HepG2 (cell line): ENCODE data around the gene MAPK6. TPM values are rescaled to one million over a fixed set of nuclear protein-coding genes. Genes with fewer than 3 reads are reported as not detected.

Experiments
- BCL6 ChIP-seq: IDR thresholded peaks from 2 replicates; pipeline ENCODE4 v1.6.1; 2016; ENCODE audit warnings: missing genetic modification reagents, missing compliant biosample characterization
- BHLHE40 ChIP-seq: IDR thresholded peaks from 2 replicates; pipeline ENCODE4 v1.6.1; 2011; ENCODE audit warnings: low read length, improper control_type of control experiment
- CEBPB ChIP-seq: IDR thresholded peaks from 2 replicates; pipeline ENCODE4 v1.6.1; 2011; ENCODE audit warnings: low read depth, low read length, improper control_type of control experiment, borderline replicate concordance
- FOXP1 ChIP-seq, 2 experiments: fragments of 450-650 bp in 1 of 2; IDR thresholded peaks; 2 replicates each; pipeline ENCODE4 v1.6.1; 2017 to 2018; ENCODE audit warnings: antibody characterized with exemption in 1 of 2
- IRF2 ChIP-seq: IDR thresholded peaks from 2 replicates; pipeline ENCODE4 v1.6.1; 2018; ENCODE audit warnings: missing genetic modification reagents, missing compliant biosample characterization
- MED1 ChIP-seq: sonication (generic); formaldehyde crosslinking; IDR thresholded peaks from 2 replicates; pipeline ENCODE4 v1.4.0; 2020; ENCODE audit warnings: missing genetic modification reagents
- SNAI1 ChIP-seq: sonication (generic); formaldehyde crosslinking; IDR thresholded peaks from 2 replicates; pipeline ENCODE4 v1.5.0; 2020; ENCODE audit warnings: mild to moderate bottlenecking, missing genetic modification reagents, borderline replicate concordance
- ZFP36 ChIP-seq: fragments of 150-350 bp; IDR thresholded peaks from 2 replicates; pipeline ENCODE4 v1.6.1; 2018; ENCODE audit warnings: borderline replicate concordance, low read length, low read depth; ENCODE audit not compliant: partially characterized antibody
- ZMYM3 ChIP-seq: sonication (generic); formaldehyde crosslinking; IDR thresholded peaks from 2 replicates; pipeline ENCODE4 v1.5.1; 2020; ENCODE audit warnings: mild to moderate bottlenecking, missing genetic modification reagents
- polyA plus RNA-seq, 8 experiments: library from polyadenylated mRNA; depleted of rRNA in 3 of 8; stranded (reverse) in 7 of 8; unstranded in 1 of 8; fragments of >200 nt; fragmentation: Illumina TruSeq in 4 of 8; extraction: Trizol in 4 of 8; gene quantifications; 2 replicates each; pipeline versions ENCODE4 v1.2.1 to v1.2.3, GENCODE V29; 2011 to 2016; ENCODE audit warnings: low read depth in 4 of 8, missing spikeins in 1 of 8, mixed read lengths in 1 of 8; ENCODE audit not compliant: insufficient read depth in 1 of 8
- total RNA-seq, 5 experiments: library from RNA; depleted of rRNA; stranded (reverse); fragments of >200 nt; fragmentation: Illumina TruSeq; extraction: Trizol; gene quantifications; 2 replicates each; pipeline ENCODE4 v1.2.3, GENCODE V29; 2016; ENCODE audit warnings: low read depth in 1 of 5
- TF ChIP-seq, protein P1 (sequence below): sonication (generic); formaldehyde crosslinking; IDR thresholded peaks from 2 replicates; pipeline ENCODE4 v1.4.0; 2020; ENCODE audit warnings: missing genetic modification reagents, borderline replicate concordance
- TF ChIP-seq, protein P2 (sequence below): sonication (generic); formaldehyde crosslinking; IDR thresholded peaks from 2 replicates; pipeline ENCODE4 v1.4.0; 2020; ENCODE audit warnings: missing genetic modification reagents
- TF ChIP-seq, protein P3 (sequence below): sonication (generic); formaldehyde crosslinking; IDR thresholded peaks from 2 replicates; pipeline ENCODE4 v1.4.0; 2020; ENCODE audit warnings: missing genetic modification reagents, mild to moderate bottlenecking, borderline replicate concordance
- TF ChIP-seq, protein P4 (sequence below): sonication (generic); formaldehyde crosslinking; IDR thresholded peaks from 2 replicates; pipeline ENCODE4 v1.4.0; 2020; ENCODE audit warnings: missing genetic modification reagents

The MAPK6 gene
- total and polyA plus RNA-seq, 2 of the 13 experiments (the other 11 are each of a cell fraction or from before 2014, with no cell fraction given): 89.5 to 99.7 TPM

DNA sequence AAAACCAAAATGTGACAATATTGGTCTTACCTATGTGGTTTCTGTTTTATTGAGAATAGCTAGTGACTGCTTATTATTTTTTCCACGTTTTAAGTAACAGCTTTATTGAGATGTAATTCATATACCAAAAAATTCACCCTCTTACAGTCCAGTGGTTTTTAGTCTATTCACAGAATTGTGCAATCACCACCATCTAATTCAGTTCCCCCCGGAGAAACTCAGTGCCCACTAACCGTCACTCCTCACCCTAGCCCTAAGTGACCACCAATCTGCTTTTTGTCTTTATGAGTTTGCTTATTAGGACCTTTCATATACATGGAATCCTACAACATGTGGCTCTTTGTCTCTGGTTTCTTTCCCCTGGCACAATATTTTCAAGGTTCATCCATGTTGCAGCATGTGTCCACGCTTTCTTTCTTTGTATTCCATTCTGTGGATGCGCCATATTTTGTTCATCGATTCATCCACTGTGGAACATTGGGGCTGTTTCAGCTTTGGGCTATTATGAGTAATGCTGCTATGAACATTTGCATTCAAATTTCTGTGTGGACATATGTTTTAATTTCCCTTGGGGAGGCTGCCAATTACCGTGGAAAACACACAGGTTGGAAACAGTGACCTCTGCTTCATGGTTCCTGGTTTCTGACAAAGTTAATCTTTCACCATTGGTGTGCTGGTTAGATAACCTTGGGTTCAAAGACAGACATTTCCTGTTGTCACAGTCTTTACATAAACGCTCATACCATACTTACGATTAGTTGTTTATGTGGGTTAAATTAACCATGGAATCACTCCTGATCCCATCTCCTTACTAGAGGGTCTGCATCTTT, 96.8 kb downstream of the MAPK6 start (continued):
- TF ChIP-seq IRF2 (CRISPR knock-in tag) (peak; percentile 54; the same call in 1 of the 2 replicates), FOXP1 (IDR thresholded peaks at IDR 0.05) (no peak), FOXP1 (CRISPR knock-in tag; IDR thresholded peaks at IDR 0.05) (peak; percentile 87), SNAI1 (CRISPR knock-in tag) (no peak), ZFP36 (no peak), ZMYM3 (CRISPR knock-in tag) (peak; percentile 34; the same call in 1 of the 2 replicates), BCL6 (CRISPR knock-in tag) (peak; percentile 83), CEBPB (peak; percentile 66), BHLHE40 (no peak), MED1 (peak; percentile 94)
- TF ChIP-seq, protein P1, sequence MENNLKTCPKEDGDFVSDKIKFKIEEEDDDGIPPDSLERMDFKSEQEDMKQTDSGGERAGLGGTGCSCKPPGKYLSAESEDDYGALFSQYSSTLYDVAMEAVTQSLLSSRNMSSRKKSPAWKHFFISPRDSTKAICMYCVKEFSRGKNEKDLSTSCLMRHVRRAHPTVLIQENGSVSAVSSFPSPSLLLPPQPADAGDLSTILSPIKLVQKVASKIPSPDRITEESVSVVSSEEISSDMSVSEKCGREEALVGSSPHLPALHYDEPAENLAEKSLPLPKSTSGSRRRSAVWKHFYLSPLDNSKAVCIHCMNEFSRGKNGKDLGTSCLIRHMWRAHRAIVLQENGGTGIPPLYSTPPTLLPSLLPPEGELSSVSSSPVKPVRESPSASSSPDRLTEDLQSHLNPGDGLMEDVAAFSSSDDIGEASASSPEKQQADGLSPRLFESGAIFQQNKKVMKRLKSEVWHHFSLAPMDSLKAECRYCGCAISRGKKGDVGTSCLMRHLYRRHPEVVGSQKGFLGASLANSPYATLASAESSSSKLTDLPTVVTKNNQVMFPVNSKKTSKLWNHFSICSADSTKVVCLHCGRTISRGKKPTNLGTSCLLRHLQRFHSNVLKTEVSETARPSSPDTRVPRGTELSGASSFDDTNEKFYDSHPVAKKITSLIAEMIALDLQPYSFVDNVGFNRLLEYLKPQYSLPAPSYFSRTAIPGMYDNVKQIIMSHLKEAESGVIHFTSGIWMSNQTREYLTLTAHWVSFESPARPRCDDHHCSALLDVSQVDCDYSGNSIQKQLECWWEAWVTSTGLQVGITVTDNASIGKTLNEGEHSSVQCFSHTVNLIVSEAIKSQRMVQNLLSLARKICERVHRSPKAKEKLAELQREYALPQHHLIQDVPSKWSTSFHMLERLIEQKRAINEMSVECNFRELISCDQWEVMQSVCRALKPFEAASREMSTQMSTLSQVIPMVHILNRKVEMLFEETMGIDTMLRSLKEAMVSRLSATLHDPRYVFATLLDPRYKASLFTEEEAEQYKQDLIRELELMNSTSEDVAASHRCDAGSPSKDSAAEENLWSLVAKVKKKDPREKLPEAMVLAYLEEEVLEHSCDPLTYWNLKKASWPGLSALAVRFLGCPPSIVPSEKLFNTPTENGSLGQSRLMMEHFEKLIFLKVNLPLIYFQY (CRISPR knock-in tag): peak; percentile 38; the same call in 1 of the 2 replicates
- TF ChIP-seq, protein P2, sequence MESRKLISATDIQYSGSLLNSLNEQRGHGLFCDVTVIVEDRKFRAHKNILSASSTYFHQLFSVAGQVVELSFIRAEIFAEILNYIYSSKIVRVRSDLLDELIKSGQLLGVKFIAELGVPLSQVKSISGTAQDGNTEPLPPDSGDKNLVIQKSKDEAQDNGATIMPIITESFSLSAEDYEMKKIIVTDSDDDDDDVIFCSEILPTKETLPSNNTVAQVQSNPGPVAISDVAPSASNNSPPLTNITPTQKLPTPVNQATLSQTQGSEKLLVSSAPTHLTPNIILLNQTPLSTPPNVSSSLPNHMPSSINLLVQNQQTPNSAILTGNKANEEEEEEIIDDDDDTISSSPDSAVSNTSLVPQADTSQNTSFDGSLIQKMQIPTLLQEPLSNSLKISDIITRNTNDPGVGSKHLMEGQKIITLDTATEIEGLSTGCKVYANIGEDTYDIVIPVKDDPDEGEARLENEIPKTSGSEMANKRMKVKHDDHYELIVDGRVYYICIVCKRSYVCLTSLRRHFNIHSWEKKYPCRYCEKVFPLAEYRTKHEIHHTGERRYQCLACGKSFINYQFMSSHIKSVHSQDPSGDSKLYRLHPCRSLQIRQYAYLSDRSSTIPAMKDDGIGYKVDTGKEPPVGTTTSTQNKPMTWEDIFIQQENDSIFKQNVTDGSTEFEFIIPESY (CRISPR knock-in tag): peak; percentile 28; the same call in 1 of the 2 replicates
- TF ChIP-seq, protein P3, sequence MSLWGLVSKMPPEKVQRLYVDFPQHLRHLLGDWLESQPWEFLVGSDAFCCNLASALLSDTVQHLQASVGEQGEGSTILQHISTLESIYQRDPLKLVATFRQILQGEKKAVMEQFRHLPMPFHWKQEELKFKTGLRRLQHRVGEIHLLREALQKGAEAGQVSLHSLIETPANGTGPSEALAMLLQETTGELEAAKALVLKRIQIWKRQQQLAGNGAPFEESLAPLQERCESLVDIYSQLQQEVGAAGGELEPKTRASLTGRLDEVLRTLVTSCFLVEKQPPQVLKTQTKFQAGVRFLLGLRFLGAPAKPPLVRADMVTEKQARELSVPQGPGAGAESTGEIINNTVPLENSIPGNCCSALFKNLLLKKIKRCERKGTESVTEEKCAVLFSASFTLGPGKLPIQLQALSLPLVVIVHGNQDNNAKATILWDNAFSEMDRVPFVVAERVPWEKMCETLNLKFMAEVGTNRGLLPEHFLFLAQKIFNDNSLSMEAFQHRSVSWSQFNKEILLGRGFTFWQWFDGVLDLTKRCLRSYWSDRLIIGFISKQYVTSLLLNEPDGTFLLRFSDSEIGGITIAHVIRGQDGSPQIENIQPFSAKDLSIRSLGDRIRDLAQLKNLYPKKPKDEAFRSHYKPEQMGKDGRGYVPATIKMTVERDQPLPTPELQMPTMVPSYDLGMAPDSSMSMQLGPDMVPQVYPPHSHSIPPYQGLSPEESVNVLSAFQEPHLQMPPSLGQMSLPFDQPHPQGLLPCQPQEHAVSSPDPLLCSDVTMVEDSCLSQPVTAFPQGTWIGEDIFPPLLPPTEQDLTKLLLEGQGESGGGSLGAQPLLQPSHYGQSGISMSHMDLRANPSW: 0 out of 2 replicates have a peak, but pooled peaks have one; percentile 64
- TF ChIP-seq, protein P4, sequence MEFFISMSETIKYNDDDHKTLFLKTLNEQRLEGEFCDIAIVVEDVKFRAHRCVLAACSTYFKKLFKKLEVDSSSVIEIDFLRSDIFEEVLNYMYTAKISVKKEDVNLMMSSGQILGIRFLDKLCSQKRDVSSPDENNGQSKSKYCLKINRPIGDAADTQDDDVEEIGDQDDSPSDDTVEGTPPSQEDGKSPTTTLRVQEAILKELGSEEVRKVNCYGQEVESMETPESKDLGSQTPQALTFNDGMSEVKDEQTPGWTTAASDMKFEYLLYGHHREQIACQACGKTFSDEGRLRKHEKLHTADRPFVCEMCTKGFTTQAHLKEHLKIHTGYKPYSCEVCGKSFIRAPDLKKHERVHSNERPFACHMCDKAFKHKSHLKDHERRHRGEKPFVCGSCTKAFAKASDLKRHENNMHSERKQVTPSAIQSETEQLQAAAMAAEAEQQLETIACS (CRISPR knock-in tag): no peak
